Upper lobe of right lung (tissue), 1 donor: ENCODE measurements around the gene VPS51. TPM values are rescaled to one million over a fixed set of nuclear protein-coding genes. Genes with fewer than 3 reads are reported as not detected.
A peak's percentile ranks its signal among the peaks of the same experiment; 100 is the strongest.

Experiments
- ATAC-seq: fragments of 200-7000 bp; cut with Tn5 transposase; one replicate; pipeline ENCODE4 v1.9.1; 2020; ENCODE audit warnings: mild to moderate bottlenecking, moderate library complexity
- DNase-seq: peaks from one replicate; pipeline ENCODE4 v3.0.0-alpha.2; 2020
- H3K27ac ChIP-seq: fragments of 200-600 bp; one replicate; pipeline ENCODE4 v1.8.0; 2022
- H3K27me3 ChIP-seq: fragments of 200-600 bp; one replicate; pipeline ENCODE4 v1.8.0; 2022; ENCODE audit warnings: mild to moderate bottlenecking
- H3K36me3 ChIP-seq: fragments of 200-600 bp; one replicate; pipeline ENCODE4 v1.8.0; 2022
- H3K4me1 ChIP-seq: fragments of 200-600 bp; one replicate; pipeline ENCODE4 v1.8.0; 2022
- H3K4me3 ChIP-seq: fragments of 200-600 bp; one replicate; pipeline ENCODE4 v1.8.0; 2022; ENCODE audit warnings: mild to moderate bottlenecking
- H3K9me3 ChIP-seq: fragments of 200-600 bp; one replicate; pipeline ENCODE4 v1.8.0; 2022
- intact Hi-C: fragments of 100-400 bp; cut with DNase I; formaldehyde crosslinking; loops from one replicate; pipeline ENCODE4 v1.11.0; 2022
- total RNA-seq: library from RNA; stranded (reverse); fragmentation: NEBNext Ultra II Directional; extraction: Animal tissue kit (Norgen Biotek cat#: 25700); gene quantifications from one replicate; pipeline ENCODE4 v1.2.1, GENCODE V29; 2021
- TF ChIP-seq, protein P1 (sequence below): fragments of 200-600 bp; IDR thresholded peaks from one replicate; pipeline ENCODE4 v1.8.0; 2022; ENCODE audit warnings: antibody characterized with exemption
- donor health status: DM: no; HTN: yes; CAD: no; lungs with severe emphysema.

VPS51 gene
- total RNA-seq, 1 donor from 2014 or later: 101 TPM

DNA sequence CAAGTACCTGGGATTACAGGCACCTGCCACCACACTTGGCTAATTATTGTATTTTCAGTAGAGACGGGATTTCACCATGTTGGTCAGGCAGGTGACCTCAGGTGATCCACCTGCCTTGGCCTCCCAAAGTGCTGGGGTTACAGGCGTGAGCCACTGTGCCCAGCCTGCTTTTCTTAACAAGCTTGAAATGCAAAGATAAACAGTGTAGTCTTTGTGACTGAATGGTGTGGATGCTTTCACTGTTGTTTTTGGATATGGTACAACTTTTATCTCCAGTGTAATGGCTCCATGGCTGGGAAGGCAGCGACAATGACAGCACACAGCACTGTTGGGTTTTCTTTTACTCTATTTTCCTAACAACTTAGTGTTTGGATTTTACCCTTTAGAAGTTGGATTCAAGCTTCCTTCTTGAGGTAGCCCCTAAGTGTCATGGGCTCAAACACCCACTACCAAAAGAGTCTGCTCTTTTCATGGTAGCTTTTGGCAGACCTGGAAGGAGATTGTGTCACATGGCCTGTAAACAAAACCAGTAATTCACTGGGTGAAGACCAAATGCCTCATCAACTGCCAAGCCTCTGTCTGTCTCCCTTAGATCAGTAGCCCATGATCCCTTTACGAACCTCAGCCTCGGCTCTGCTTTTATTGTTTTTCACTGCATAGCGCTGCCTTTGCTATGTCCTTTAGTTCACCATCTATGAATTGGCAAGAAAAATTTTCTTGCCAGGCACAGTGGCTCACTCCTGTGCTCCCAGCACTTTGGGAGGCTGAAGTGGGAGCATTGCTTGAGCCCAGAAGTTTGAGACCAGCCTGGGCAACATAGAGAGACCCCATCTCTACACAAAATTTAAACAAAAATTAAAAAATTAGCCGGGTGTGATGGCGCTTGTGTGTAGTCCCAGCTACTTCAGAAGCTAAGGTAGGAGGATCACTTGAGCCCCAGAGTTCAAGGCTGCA lies 6.4 kb downstream of the VPS51 start:
- peak overlapping the region; percentile 48 for H3K27ac ChIP-seq
- no peak overlapping the region for H3K4me3 ChIP-seq
- DNase-seq (no peak), ATAC-seq (peak; percentile 56)
- peaks cover under 1% of the 10 kb centered on the region for H3K4me1 ChIP-seq
- H3K36me3 ChIP-seq: peaks cover 16% of the 10 kb centered on the region
- H3K9me3 ChIP-seq: no peaks in the 10 kb centered on the region
- intact Hi-C loops: no loop called here
- H3K27me3 ChIP-seq: no peaks in the 10 kb centered on the region
- TF ChIP-seq, protein P1, sequence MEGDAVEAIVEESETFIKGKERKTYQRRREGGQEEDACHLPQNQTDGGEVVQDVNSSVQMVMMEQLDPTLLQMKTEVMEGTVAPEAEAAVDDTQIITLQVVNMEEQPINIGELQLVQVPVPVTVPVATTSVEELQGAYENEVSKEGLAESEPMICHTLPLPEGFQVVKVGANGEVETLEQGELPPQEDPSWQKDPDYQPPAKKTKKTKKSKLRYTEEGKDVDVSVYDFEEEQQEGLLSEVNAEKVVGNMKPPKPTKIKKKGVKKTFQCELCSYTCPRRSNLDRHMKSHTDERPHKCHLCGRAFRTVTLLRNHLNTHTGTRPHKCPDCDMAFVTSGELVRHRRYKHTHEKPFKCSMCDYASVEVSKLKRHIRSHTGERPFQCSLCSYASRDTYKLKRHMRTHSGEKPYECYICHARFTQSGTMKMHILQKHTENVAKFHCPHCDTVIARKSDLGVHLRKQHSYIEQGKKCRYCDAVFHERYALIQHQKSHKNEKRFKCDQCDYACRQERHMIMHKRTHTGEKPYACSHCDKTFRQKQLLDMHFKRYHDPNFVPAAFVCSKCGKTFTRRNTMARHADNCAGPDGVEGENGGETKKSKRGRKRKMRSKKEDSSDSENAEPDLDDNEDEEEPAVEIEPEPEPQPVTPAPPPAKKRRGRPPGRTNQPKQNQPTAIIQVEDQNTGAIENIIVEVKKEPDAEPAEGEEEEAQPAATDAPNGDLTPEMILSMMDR: no peak

GRCh38 chr11:65103476-65103875 lies 7.5 kb downstream of the VPS51 start:
- Histone ChIP-seq H3K36me3 (peaks cover 16% of the 10 kb centered on the region), H3K9me3 (no peaks in the 10 kb centered on the region), H3K4me1 (no peaks in the 10 kb centered on the region), H3K27ac (no peak overlapping the region), H3K4me3 (no peak overlapping the region), H3K27me3 (no peaks in the 10 kb centered on the region)
- intact Hi-C loops: no loop called here
- DNase-seq (no peak), ATAC-seq (no peak)
- TF ChIP-seq, protein P1: no peak

DNA sequence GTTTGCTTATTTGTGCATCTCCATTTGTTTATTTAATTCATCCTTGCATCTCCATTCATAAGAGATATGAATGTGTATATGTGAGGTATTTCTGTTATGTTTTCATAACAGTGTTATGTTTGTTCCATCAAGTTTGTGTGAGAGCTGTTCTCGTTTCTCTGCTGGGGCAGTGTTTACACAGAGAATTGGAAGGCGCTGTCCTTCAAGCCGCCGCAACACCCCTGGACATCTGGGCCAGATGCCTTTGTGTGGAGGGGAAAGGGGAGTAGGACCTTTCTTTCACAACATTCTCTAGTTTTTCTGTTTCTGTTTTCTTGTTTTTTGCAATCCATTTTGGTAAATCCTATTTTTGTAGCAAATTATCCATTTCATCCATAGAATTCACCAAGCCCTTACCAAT lies 8.6 kb downstream of the VPS51 start:
- Histone ChIP-seq H3K9me3 (no peaks in the 10 kb centered on the region), H3K36me3 (peaks cover 23% of the 10 kb centered on the region), H3K27ac (peak overlapping the region; percentile 8), H3K4me3 (no peak overlapping the region), H3K27me3 (no peaks in the 10 kb centered on the region), H3K4me1 (no peaks in the 10 kb centered on the region)
- TF ChIP-seq, protein P1: no peak
- intact Hi-C loops: no loop called here
- no peak for ATAC-seq
- no peak for DNase-seq

GRCh38 chr11:65107078-65107477 lies 11.1 kb downstream of the VPS51 start:
- intact Hi-C loops: no loop called here
- Histone ChIP-seq H3K4me1 (peaks cover 9% of the 10 kb centered on the region), H3K27me3 (no peaks in the 10 kb centered on the region), H3K4me3 (no peak overlapping the region), H3K27ac (no peak overlapping the region), H3K9me3 (no peaks in the 10 kb centered on the region), H3K36me3 (peaks cover 26% of the 10 kb centered on the region)
- TF ChIP-seq, protein P1: no peak
- no peak for DNase-seq
- ATAC-seq: no peak

DNA sequence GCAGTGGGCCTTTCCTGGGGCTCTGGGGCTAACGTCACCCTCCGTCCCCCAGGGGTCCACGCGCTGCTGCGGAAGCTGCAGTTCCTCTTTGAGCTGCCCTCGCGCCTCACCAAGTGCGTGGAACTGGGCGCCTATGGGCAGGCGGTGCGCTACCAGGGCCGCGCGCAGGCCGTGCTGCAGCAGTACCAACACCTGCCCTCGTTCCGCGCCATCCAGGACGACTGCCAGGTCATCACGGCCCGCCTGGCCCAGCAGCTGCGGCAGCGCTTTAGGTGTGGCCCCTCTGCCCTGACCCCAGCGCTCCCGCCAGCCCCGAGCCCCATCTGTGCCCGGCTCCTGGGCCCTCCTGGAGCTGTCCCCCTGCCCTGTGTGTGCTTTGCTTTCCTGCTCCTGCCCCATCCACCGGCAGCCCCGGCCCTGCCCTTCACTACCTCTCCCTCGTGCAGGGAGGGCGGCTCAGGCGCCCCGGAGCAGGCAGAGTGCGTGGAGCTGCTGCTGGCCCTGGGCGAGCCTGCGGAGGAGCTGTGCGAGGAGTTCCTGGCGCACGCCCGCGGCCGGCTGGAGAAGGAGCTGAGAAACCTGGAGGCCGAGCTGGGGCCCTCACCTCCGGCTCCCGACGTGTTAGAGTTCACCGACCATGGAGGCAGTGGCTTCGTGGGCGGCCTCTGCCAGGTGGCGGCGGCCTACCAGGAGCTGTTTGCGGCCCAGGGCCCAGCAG lies 11.9 kb downstream of the VPS51 start:
- no peaks in the 10 kb centered on the region for H3K27me3 ChIP-seq
- peaks cover 18% of the 10 kb centered on the region for H3K4me1 ChIP-seq
- H3K4me3 ChIP-seq: no peak overlapping the region
- ATAC-seq: no peak
- DNase-seq: no peak
- intact Hi-C loops: no loop called here
- H3K36me3 ChIP-seq: peaks cover 26% of the 10 kb centered on the region
- TF ChIP-seq, protein P1: no peak
- no peak overlapping the region for H3K27ac ChIP-seq
- no peaks in the 10 kb centered on the region for H3K9me3 ChIP-seq
